C4-2B (cell line): Measurements from ENCODE around the gene RBM14.

Source experiments
- ZFX ChIP-seq: fragments of 450-650 bp; IDR thresholded peaks from 2 replicates; pipeline ENCODE4 v1.6.1; 2017
- TF ChIP-seq, protein P1 (sequence below): fragments of 450-650 bp; conservative IDR thresholded peaks from 2 replicates; pipeline ENCODE4 v1.5.1; 2017; ENCODE audit warnings: mild to moderate bottlenecking

- TF ChIP-seq, protein P1, sequence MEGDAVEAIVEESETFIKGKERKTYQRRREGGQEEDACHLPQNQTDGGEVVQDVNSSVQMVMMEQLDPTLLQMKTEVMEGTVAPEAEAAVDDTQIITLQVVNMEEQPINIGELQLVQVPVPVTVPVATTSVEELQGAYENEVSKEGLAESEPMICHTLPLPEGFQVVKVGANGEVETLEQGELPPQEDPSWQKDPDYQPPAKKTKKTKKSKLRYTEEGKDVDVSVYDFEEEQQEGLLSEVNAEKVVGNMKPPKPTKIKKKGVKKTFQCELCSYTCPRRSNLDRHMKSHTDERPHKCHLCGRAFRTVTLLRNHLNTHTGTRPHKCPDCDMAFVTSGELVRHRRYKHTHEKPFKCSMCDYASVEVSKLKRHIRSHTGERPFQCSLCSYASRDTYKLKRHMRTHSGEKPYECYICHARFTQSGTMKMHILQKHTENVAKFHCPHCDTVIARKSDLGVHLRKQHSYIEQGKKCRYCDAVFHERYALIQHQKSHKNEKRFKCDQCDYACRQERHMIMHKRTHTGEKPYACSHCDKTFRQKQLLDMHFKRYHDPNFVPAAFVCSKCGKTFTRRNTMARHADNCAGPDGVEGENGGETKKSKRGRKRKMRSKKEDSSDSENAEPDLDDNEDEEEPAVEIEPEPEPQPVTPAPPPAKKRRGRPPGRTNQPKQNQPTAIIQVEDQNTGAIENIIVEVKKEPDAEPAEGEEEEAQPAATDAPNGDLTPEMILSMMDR: no peak
- TF ChIP-seq ZFX: no peak
Measured at GRCh38 chr11:66629356-66629755, 12.9 kb downstream of the RBM14 start.
